RPMI8226 (cell line): ENCODE results near the gene ZC3H11A.
"Not testable (repeated sequence)": the region's sequence is repeated elsewhere in the genome, so short reads cannot be mapped to it uniquely, and the experiment has no call there.

Source experiments
- DNase-seq: peaks from one replicate; pipeline ENCODE4 v3.0.0-alpha.2; 2015

ZC3H11A gene

GRCh38 chr1:203789966-203790365 lies 5.5 kb upstream of the ZC3H11A start:
- DNase-seq: no peak

DNA sequence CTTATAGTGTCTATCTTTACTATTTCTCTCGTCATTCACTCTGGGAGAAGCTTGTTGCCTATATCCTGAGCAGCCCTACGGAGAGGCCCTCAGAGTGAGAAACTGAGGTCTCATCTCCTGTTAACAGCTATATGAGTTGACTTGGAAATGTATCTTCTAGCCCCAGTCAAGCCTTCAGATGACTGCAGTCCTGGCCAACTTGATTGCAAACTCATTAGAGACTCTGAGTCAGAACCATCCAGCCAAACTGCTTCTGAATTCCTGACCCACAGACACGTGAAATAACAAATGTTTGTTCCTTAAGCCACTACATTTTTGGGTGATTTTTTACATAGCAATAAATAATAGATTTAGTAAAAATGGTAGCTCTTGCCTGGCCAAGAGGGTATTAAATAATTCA lies 3.9 kb upstream of the ZC3H11A start:
- DNase-seq: no peak

DNA sequence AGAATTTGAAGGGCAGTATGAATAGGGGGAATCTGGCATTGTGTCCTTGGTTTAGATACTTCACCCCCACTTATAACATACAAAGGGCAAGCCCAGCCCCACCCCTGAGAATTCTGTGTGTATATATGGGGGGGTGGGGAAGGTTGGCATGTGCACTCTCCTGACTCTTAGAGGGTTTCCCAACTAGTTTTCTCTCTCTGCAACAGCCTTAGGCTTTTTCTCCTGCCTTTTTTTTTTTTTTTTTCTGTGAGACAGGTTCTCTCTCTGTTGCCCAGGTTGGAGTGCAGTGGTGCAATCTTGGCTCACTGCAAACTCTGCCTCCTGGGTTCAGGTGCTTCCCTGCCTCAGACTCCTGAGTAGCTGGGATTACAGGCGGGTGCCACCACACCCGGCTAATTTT lies 2.9 kb upstream of the ZC3H11A start:
- DNase-seq: no peak

DNA sequence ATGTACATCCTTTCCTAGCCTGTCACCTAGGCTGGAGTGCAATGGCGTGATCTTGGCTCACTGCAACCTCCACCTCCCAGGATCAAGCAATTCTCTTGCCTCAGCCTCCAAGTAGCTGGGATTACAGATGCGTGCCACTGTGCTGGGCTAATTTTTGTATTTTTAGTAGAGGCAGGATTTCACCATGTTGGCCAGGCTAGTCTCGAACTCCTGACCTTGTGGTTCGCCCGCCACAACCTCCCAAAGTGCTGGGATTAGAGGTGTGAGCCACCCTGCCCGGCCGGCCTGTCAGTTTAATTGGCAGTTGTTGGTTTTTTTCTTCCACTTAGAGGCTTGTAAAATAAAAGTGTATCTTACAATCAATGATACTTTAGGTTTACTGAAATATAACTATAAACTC lies 1.9 kb upstream of the ZC3H11A start:
- DNase-seq: not testable (repeated sequence)

- DNase-seq: no peak
These were observed 521 bp upstream of the ZC3H11A start for GRCh38 chr1:203794764-203795440.

DNA sequence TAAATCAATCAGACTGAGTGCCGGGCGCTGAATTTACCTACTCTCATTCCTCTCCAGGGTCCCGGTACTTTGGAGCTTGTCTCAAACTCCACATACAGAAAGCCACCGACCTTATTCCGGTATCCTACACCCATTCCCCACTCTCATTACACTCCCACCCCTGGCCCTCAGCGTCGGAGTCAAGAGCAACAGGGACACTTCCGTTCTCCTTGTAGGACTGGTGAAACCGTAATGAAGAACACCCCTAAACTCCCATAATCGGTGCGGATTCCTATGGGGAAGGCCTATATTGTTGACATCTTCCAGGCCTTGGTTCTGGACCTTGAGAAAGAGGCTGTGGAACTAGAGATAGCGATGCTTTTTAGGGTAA lies 798 bp downstream of the ZC3H11A start:
- DNase-seq: peak; percentile 49

DNA sequence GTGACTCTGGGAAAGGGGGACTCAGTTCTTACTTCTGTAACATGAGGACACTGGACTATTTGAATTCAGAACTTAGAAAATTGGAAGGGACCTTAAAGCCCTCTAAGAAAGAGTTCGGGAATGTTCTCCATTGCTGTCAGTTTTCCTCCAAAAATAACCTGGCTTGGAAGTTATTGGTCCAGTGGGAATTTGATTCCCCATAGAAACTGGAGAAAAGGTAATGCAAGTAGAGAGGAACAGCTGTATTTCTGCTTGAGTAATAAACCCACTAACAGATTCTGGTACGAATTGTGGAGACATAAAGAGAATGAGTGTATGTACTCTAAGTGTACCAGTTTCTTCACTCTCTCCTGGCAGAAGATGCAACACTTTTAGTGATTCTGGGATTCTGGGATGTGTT lies 1.8 kb downstream of the ZC3H11A start:
- no peak for DNase-seq

DNA sequence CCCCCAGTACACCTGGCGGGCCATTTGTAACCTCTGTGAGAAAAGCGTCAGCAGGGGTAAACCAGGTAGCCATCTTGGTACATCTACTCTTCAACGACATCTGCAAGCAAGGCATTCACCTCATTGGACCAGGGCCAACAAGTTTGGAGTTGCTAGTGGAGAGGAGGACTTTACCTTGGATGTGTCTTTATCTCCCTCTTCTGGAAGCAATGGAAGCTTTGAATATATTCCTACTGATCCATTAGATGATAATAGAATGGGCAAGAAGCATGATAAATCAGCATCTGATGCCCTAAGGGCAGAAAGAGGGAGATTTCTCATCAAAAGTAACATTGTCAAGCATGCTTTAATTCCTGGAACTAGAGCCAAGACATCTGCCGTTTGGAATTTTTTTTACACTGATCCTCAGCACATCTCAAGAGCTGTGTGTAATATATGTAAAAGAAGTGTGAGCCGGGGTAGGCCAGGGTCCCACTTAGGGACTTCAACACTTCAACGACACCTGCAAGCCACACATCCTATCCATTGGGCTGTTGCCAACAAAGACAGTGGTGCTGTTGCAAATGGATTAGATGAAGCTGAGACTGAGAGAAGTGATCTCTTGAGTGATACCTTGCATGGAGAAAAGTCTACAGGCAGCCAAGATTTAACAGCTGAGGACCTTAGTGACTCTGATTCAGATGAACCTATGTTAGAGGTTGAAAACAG lies 2.7 kb downstream of the ZC3H11A start:
- DNase-seq: no peak

GRCh38 chr1:203799157-203799556 lies 3.7 kb downstream of the ZC3H11A start:
- no peak for DNase-seq

- no peak for DNase-seq
These were observed 4.5 kb downstream of the ZC3H11A start for GRCh38 chr1:203799971-203800370.

GRCh38 chr1:203805689-203806088 lies 10.3 kb downstream of the ZC3H11A start:
- no peak for DNase-seq

DNA sequence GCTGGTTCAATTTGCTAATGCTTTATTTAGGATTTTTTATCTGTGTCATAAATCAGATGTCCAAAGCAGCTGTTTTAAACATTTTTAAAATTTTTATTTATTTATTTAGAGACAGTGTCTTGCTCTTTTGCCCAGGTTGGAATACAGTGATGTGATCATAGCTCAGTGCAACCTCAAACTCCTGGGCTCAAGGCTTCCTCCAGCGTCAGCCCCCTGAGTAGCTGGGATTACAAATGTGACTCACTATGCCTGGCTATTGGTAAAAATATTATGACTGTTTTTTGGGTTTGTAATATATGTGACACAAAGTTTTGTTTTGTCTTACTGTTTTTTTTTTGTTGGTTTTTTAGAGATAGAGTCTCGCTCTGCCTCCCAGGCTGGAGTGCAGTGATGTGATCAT lies 11.8 kb downstream of the ZC3H11A start:
- DNase-seq: no peak

DNA sequence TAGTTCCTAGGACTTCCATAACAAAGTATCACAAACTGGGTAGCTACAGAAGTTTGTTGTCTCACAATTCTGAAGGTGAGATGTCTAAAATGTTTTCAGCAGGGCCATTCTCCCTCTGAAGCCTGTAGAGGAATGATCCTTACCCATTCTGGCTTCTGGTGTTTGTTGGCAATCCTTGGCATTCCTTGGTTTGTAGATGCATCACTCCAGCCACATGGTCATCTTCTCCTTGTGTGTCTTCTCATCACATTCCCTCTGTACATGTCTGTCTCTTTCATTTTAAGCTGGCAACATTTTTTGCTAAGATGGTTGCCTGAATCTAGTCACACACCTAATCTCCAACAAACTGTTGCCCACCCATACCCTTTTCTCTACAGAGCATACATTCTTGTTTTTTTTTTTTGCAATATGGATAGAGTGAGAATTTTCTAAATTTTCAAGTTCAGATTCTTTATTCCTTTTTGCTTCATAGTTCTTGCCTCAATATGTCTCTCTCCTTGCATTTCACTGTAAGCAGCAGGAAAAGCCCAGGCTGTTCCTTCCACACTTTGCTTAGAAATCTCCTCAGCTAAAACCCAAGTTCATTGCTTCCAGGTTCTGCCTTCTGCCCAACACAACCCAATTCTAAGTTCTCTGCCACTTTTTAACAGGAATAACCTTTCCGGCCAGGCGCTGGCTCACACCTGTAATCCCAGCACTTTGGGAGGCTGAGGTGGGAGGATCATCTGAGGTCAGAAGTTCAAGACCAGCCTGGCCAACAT lies 18.3 kb downstream of the ZC3H11A start:
- no peak for DNase-seq

- DNase-seq: peak; percentile 64
These were observed 23.0 kb downstream of the ZC3H11A start for GRCh38 chr1:203818399-203818798.

- DNase-seq: no peak
These were observed 27.9 kb downstream of the ZC3H11A start for GRCh38 chr1:203823306-203823705.

GRCh38 chr1:203826175-203826574 lies 30.8 kb downstream of the ZC3H11A start:
- DNase-seq: no peak

DNA sequence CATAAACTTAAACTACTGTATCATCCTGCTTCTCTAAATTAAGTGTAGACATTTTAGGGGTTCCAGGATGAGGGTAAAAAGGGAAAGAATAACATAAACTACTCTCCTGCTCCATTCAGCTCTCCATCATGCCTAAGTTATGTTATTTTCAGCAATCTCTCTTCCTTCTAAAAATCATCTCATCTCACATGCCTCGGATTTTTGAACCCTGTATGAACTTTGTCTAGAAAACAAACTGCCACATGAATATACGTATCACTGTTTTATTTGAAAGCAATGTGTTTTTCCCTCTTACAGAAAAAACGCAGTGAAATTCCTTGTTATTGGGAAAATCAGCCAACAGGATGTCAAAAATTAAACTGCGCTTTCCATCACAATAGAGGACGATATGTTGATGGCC lies 32.6 kb downstream of the ZC3H11A start:
- DNase-seq: no peak

DNA sequence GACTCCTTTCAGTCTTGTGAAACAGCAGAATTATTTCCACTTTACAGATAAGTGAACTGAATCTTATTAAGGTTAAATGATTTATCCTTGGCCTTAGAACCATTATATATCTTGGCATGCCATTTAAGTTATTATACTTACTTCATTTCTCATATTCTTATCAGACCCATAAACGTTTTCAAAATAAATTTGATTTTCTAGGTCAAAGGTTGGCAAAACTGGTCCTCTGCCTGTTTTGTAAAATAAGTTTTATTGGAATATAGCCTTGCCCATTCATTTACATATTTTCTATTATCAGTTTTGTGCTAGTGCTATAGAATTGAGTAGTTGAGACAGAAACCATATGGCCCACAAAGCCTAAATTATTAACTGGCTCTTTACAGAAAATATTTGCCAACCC lies 33.1 kb downstream of the ZC3H11A start:
- DNase-seq: no peak

DNA sequence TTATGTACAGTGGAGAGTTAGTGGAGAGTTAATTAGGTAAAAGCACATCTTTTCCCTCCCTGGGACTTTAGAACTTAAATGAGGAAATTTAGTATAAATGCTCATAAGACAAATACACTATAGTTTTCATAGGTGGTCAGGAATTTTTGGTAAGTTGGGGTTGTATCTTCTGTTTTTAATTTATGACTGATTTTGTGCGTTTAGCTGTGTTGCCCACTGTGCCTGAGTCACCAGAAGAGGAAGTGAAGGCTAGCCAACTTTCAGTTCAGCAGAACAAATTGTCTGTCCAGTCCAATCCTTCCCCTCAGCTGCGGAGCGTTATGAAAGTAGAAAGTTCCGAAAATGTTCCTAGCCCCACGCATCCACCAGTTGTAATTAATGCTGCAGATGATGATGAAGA lies 33.8 kb downstream of the ZC3H11A start:
- DNase-seq: not testable (repeated sequence)

DNA sequence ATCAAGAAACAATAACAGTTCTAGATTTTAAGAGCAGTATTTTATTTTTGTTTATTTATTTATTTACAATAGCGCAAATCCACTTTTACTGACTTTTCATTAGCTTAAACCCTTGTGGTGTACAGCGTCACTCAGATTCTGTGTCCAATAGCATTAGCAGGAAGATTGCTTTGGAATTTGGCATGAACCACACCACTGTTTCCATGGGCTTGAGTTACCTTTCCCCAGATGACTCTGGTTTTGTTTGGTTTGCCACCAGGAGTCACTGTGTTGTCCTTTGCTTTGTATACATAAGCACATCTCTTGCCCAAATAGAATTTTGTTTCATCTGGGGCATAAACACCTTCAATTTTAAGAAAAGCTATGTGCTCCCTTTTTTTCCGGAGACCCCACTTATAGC lies 40.1 kb downstream of the ZC3H11A start:
- DNase-seq: no peak

DNA sequence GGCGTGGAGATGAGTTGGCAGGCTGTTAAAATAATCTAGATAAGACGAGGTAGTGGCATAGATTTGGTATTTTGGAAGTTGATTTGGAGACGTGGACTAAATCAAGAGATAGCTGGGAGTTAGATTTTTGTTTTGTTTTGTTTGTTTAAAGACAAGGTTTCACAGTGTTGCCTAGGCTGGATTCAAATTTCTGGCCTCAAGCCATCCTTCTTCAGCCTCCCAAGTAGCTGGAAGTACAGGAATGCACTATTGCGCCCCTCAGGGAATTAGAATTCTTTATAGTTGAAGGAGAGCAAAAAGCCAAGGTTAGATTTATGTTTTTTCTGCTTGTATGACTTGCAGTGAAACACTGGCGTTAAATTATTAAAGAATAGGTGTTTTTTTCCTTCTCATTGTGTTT lies 43.7 kb downstream of the ZC3H11A start:
- DNase-seq: no peak

- no peak for DNase-seq
These were observed 44.9 kb downstream of the ZC3H11A start for GRCh38 chr1:203840208-203840808.

DNA sequence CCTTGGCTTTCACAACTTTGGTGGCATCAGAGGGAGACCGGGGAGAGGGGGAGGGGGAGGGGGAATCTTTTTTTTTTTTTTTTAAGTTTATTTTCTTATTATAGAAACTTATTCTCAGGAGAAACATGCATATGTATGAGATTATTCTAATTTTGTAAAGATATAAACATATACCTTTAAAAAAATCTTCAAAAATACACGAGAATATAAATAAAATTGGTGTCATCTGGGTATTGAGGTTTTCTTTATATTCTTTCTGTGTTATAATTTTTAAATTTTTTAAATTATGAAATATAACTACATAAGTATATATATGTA lies 47.1 kb downstream of the ZC3H11A start:
- no peak for DNase-seq

- no peak for DNase-seq
These were observed 48.0 kb downstream of the ZC3H11A start for GRCh38 chr1:203843435-203843834.
